Omental fat pad (tissue), 4 donors: ENCODE measurements around the gene DNAJC27. TPM values are rescaled to one million over a fixed set of nuclear protein-coding genes. Genes with fewer than 3 reads are reported as not detected.

Experiments
- ATAC-seq: fragments of 150-250 bp; one replicate; pipeline ENCODE4 v1.9.1; 2016; ENCODE audit warnings: mild to moderate bottlenecking, moderate library complexity; ENCODE audit not compliant: low FRiP score
- DNase-seq: peaks from one replicate; pipeline ENCODE4 v3.0.0-alpha.2; 2019; ENCODE audit warnings: low spot score
- total RNA-seq, 4 donors: library from RNA; depleted of rRNA; stranded (reverse); fragments of >200 nt; gene quantifications; one replicate each; pipeline ENCODE4 v1.1.0, GENCODE V29; 2016
- TF ChIP-seq, protein P1 (sequence below), 3 donors: fragments of 450-650 bp; IDR thresholded peaks; one replicate each; pipeline ENCODE4 v1.5.1; 2016 to 2017; ENCODE audit warnings: antibody characterized with exemption in 3 of 3, mild to moderate bottlenecking in 3 of 3, moderate library complexity in 2 of 3

Gene DNAJC27
- total RNA-seq, 4 donors from 2014 or later, result 7.2 to 21.8 (median 10.8) TPM

DNA sequence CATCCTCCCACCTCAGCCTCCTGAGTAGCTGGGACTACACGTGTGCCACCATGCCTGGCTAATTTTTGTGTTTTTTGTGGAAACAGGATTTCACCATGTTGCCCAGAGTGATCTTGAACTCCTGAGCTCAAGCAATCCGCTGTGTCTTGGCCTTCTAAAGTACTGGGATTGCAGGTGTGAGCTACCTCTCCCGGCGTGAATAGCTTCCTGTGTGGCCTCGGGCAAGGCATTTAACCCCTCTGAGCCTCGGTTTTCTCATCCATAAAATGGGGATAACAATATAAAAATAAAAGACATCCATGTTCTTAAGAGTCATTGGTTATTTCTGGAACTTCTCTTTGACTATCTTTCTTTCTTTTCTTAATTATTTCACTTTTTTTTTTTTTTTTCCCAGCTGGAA lies 32.4 kb downstream of the DNAJC27 start:
- DNase-seq, result no peak
- TF ChIP-seq, protein P1, sequence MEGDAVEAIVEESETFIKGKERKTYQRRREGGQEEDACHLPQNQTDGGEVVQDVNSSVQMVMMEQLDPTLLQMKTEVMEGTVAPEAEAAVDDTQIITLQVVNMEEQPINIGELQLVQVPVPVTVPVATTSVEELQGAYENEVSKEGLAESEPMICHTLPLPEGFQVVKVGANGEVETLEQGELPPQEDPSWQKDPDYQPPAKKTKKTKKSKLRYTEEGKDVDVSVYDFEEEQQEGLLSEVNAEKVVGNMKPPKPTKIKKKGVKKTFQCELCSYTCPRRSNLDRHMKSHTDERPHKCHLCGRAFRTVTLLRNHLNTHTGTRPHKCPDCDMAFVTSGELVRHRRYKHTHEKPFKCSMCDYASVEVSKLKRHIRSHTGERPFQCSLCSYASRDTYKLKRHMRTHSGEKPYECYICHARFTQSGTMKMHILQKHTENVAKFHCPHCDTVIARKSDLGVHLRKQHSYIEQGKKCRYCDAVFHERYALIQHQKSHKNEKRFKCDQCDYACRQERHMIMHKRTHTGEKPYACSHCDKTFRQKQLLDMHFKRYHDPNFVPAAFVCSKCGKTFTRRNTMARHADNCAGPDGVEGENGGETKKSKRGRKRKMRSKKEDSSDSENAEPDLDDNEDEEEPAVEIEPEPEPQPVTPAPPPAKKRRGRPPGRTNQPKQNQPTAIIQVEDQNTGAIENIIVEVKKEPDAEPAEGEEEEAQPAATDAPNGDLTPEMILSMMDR (IDR thresholded peaks at IDR 0.05), result no peak
- ATAC-seq, result no peak

GRCh38 chr2:24937236-24937635 lies 34.5 kb downstream of the DNAJC27 start:
- no peak for ATAC-seq
- TF ChIP-seq, protein P1 (IDR thresholded peaks at IDR 0.05), result no peak
- no peak for DNase-seq

DNA sequence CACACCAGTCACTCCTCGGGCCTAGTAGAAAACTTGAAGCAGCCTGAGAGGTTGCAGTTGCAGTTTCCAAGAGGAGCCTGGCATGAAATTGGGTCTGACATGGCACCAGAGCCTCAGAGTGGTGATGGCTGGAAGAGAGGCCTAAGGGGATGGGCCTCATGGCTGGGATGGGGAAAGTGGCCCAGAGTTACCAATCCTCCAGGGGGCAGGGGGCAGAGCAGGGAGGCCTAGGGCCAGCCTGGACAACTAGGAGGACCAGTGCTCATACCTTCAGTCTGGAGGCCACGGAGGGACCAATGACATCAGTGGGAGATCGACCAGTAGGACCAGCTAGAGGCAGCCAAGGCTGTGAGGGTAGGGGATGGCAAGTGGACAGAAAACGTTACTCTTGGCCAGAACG lies 36.6 kb downstream of the DNAJC27 start:
- TF ChIP-seq, protein P1 (IDR thresholded peaks at IDR 0.05), result no peak
- DNase-seq, result no peak
- no peak for ATAC-seq

GRCh38 chr2:24932715-24933114 lies 39.0 kb downstream of the DNAJC27 start:
- DNase-seq, result no peak
- TF ChIP-seq, protein P1 (IDR thresholded peaks at IDR 0.05), result no peak
- ATAC-seq, result no peak

GRCh38 chr2:24930768-24931167 lies 41.0 kb downstream of the DNAJC27 start:
- no peak for ATAC-seq
- DNase-seq, result no peak
- TF ChIP-seq, protein P1 (IDR thresholded peaks at IDR 0.05), result no peak

- no peak for ATAC-seq
- TF ChIP-seq, protein P1 (IDR thresholded peaks at IDR 0.05), result no peak
- DNase-seq, result no peak
These were observed 42.5 kb downstream of the DNAJC27 start for GRCh38 chr2:24929230-24929629.

DNA sequence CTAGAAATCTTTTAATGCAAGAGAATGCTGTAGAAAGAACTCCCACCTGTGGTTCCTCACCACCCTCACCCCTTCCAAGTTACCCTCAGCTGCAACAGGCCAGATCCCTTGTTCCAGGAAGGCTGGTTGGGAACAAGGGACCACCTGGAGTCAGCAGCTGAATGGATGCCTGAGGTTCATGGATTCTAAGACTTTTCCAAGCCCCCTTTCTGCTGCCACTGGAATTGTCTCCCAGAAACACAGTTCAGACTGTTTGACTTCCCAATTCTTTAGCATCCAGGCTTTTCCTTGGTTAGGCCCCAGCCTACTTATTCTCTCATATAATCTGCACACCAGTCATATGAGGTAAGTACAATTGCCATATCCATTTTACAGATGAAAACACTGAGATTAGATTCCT lies 43.7 kb downstream of the DNAJC27 start:
- no peak for DNase-seq

More for the DNA sequence above, 43.7 kb downstream of the DNAJC27 start:
- ATAC-seq, result no peak
- TF ChIP-seq, protein P1 (IDR thresholded peaks at IDR 0.05), result no peak
